Sigmoid colon (tissue), 7 donors: ENCODE data around the gene SHC1. TPM values are rescaled to one million over a fixed set of nuclear protein-coding genes. Genes with fewer than 3 reads are reported as not detected.

Experiments used
- DNase-seq: peaks from one replicate; pipeline ENCODE4 v3.0.0-alpha.2; 2019
- H3K27ac ChIP-seq, 4 donors: fragments of 200-600 bp; sonication (generic); one replicate each; pipeline ENCODE4 v1.5.1; 2016 to 2019; ENCODE audit warnings: mild to moderate bottlenecking in 1 of 4
- H3K27me3 ChIP-seq, 3 donors: fragments of 200-600 bp; sonication (generic); one replicate each; pipeline ENCODE4 v1.5.1; 2019; ENCODE audit warnings: mild to moderate bottlenecking in 1 of 3
- H3K36me3 ChIP-seq, 4 donors: fragments of 200-600 bp; sonication (generic); one replicate each; pipeline ENCODE4 v1.5.1; 2016 to 2019
- H3K4me1 ChIP-seq, 4 donors: fragments of 200-600 bp; sonication (generic); one replicate each; pipeline ENCODE4 v1.5.1; 2017 to 2019
- H3K4me3 ChIP-seq, 4 donors: fragments of 200-600 bp; sonication (generic); one replicate each; pipeline ENCODE4 v1.5.1; 2017 to 2019; ENCODE audit warnings: mild to moderate bottlenecking in 2 of 4, moderate library complexity in 1 of 4
- H3K9me3 ChIP-seq, 4 donors: fragments of 200-600 bp in 3 of 4; sonication (generic) in 3 of 4; one replicate each; pipeline versions ENCODE4 v1.5.1 to v1.6.1; 2013 to 2019
- EP300 ChIP-seq, 4 donors: sonication (generic); formaldehyde crosslinking; IDR thresholded peaks; one replicate each; pipeline ENCODE4 v1.6.1; 2017; ENCODE audit warnings: antibody characterized with exemption in 4 of 4
- POLR2A ChIP-seq, 2 donors: fragments of 450-650 bp; IDR thresholded peaks; one replicate each; pipeline ENCODE4 v1.6.1; 2016; ENCODE audit warnings: antibody characterized with exemption in 2 of 2, mild to moderate bottlenecking in 2 of 2, moderate library complexity in 2 of 2
- POLR2AphosphoS5 ChIP-seq, 4 donors: sonication (generic); formaldehyde crosslinking; IDR thresholded peaks; one replicate each; pipeline ENCODE4 v1.6.1; 2017; ENCODE audit warnings: antibody characterized with exemption in 4 of 4
- WGBS, 2 donors: extraction: QIAGEN DNeasy Blood & Tissue Kit; methylation state at CpG; one replicate each; pipeline ENCODE4 v1.1.7; 2013; 5-methylcytosine and 5-hydroxymethylcytosine counted together
- intact Hi-C: fragments of 100-400 bp; cut with DNase I; formaldehyde crosslinking; loops from one replicate; pipeline ENCODE4 v1.15.1; 2023
- polyA plus RNA-seq, 3 donors: library from polyadenylated mRNA; stranded (reverse); fragments of 200-250 nt; gene quantifications; one replicate each; pipeline ENCODE4 v1.2.3, GENCODE V29; 2013
- total RNA-seq, 4 donors: library from RNA; depleted of rRNA; stranded (reverse); fragments of >200 nt; gene quantifications; one replicate each; pipeline ENCODE4 v1.1.0, GENCODE V29; 2016
- TF ChIP-seq, protein P1 (sequence below), 4 experiments: fragments of 450-650 bp in 3 of 4; fragments of 200-600 bp in 1 of 4; IDR thresholded peaks; one replicate each; pipeline ENCODE4 v1.5.1; 2016 to 2019; ENCODE audit warnings: antibody characterized with exemption in 4 of 4, mild to moderate bottlenecking in 3 of 4, moderate library complexity in 2 of 4
- donor health status: healthy with polysubstance abuse.
- donor health status: Bipolar disorder and iron deficiency.
- donor health status: healthy.

Gene SHC1
- total and polyA plus RNA-seq, 7 donors: 49.2 to 80.4 (median 62.6) TPM

- no peaks in the 10 kb centered on the region for H3K9me3 ChIP-seq
- peak overlapping the region; percentile 64 to 98 (median 97) for H3K27ac ChIP-seq
- no peaks in the 10 kb centered on the region for H3K27me3 ChIP-seq
- WGBS, 2 donors: 69 to 88% methylated on average over 6 of the region's 6 CpGs
- DNase-seq: no peak
- H3K4me3 ChIP-seq: no peak overlapping the region
- peaks cover 0 to 73% (median 56%) of the 10 kb centered on the region in 4 donors for H3K4me1 ChIP-seq
- TF ChIP-seq POLR2AphosphoS5 (IDR thresholded peaks at IDR 0.05) (no peak), EP300 (IDR thresholded peaks at IDR 0.05) (no peak), POLR2A (IDR thresholded peaks at IDR 0.05) (no peak)
- TF ChIP-seq, protein P1, sequence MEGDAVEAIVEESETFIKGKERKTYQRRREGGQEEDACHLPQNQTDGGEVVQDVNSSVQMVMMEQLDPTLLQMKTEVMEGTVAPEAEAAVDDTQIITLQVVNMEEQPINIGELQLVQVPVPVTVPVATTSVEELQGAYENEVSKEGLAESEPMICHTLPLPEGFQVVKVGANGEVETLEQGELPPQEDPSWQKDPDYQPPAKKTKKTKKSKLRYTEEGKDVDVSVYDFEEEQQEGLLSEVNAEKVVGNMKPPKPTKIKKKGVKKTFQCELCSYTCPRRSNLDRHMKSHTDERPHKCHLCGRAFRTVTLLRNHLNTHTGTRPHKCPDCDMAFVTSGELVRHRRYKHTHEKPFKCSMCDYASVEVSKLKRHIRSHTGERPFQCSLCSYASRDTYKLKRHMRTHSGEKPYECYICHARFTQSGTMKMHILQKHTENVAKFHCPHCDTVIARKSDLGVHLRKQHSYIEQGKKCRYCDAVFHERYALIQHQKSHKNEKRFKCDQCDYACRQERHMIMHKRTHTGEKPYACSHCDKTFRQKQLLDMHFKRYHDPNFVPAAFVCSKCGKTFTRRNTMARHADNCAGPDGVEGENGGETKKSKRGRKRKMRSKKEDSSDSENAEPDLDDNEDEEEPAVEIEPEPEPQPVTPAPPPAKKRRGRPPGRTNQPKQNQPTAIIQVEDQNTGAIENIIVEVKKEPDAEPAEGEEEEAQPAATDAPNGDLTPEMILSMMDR (IDR thresholded peaks at IDR 0.05): no peak
- peaks cover 0 to 27% (median 9%) of the 10 kb centered on the region in 4 donors for H3K36me3 ChIP-seq
- intact Hi-C loops: no loop called here
Measured at GRCh38 chr1:155011437-155012025, 41.0 kb upstream of the SHC1 start.

GRCh38 chr1:155011004-155011416 is 40.5 kb upstream of the SHC1 start:
- intact Hi-C loops: no loop called here
- no peaks in the 10 kb centered on the region for H3K27me3 ChIP-seq
- H3K27ac ChIP-seq: peak overlapping the region; percentile 64 to 98 (median 97)
- no peak overlapping the region for H3K4me3 ChIP-seq
- TF ChIP-seq POLR2A (IDR thresholded peaks at IDR 0.05) (no peak), EP300 (IDR thresholded peaks at IDR 0.05) (no peak), POLR2AphosphoS5 (IDR thresholded peaks at IDR 0.05) (no peak)
- TF ChIP-seq, protein P1 (IDR thresholded peaks at IDR 0.05): no peak
- WGBS, 2 donors: 62 to 78% methylated on average over 5 of the region's 5 CpGs
- peaks cover 0 to 76% (median 58%) of the 10 kb centered on the region in 4 donors for H3K4me1 ChIP-seq
- peaks cover 0 to 21% (median 9%) of the 10 kb centered on the region in 4 donors for H3K36me3 ChIP-seq
- H3K9me3 ChIP-seq: no peaks in the 10 kb centered on the region
- DNase-seq: no peak

DNA sequence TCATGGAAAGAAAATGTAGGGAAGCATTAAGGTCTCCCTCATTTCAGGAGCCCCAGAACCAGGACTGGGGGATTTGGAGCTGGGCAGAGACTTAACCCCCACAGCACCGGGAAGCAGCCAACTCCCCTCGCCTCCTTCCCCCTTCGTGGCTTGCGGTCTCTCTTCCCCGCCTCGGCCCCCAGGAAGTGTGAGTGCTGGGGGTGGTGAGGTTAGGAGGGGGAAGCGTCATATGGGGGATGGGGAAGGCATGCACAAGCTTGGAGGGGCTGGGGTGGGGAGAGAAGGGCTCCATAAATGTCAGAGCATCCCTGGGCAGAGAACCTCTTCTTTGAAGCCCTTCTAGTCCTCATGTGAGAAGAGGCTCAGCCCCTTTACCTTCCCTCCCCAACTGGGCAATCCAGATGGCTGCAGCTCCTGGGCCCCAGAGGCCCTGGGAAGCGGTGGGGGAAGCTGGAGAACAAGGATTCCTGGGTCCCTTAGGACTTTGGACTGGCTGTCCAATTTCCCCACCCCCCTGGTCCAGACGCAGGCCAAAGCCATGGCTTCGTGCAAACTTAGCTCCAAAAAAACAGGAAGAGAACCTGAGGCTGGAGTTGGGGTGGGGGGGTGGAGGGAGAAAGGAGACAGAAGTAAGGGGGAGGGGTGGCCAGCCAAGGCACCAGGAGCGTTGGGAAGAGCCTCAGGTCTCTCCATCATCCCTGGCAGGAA is 39.8 kb upstream of the SHC1 start:
- Histone ChIP-seq H3K4me1 (peaks cover 0 to 82% (median 65%) of the 10 kb centered on the region in 4 donors), H3K27ac (peak overlapping the region; percentile 64 to 98 (median 97)), H3K4me3 (no peak overlapping the region), H3K9me3 (no peaks in the 10 kb centered on the region), H3K27me3 (no peaks in the 10 kb centered on the region), H3K36me3 (peaks cover 0 to 15% (median 7%) of the 10 kb centered on the region in 4 donors)
- intact Hi-C loops: no loop called here
- DNase-seq: no peak
- 33 to 40% methylated on average over 11 of the region's 11 CpGs for WGBS, 2 donors
- no peak for TF ChIP-seq POLR2A (IDR thresholded peaks at IDR 0.05)
- TF ChIP-seq POLR2AphosphoS5 (IDR thresholded peaks at IDR 0.05): no peak
- TF ChIP-seq, protein P1 (IDR thresholded peaks at IDR 0.05): no peak
- no peak for TF ChIP-seq EP300 (IDR thresholded peaks at IDR 0.05)

DNA sequence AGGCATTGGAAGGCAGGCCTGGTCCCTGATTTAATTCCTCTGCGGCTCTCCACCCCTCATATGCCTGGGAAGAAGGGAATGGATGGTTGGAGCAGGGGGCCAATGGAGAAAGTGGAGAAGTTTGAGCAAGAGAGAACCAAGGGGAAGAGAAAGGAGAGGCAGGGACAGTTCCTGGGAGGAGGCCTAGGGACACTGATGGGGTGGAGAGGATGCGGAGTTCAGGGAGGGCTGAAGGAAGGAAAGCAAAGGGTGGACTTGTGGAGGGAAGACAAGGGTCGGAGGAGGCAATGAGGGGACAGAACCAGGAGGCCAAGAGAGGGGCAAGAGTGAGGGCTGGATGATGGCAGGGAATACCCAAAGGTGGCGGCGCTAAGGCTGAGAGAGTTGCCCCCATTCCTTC is 39.2 kb upstream of the SHC1 start:
- DNase-seq: no peak
- 84 to 90% methylated on average over 5 of the region's 5 CpGs for WGBS, 2 donors
- H3K4me3 ChIP-seq: no peak overlapping the region
- H3K4me1 ChIP-seq: peaks cover 0 to 88% (median 71%) of the 10 kb centered on the region in 4 donors
- no peaks in the 10 kb centered on the region for H3K27me3 ChIP-seq
- TF ChIP-seq POLR2AphosphoS5 (IDR thresholded peaks at IDR 0.05) (no peak), POLR2A (IDR thresholded peaks at IDR 0.05) (no peak), EP300 (IDR thresholded peaks at IDR 0.05) (no peak)
- TF ChIP-seq, protein P1 (IDR thresholded peaks at IDR 0.05): no peak
- no peaks in the 10 kb centered on the region for H3K9me3 ChIP-seq
- intact Hi-C loops: no loop called here
- H3K27ac ChIP-seq: peak overlapping the region; percentile 29 to 98 (median 97)
- peaks cover 0 to 9% (median 3%) of the 10 kb centered on the region in 4 donors for H3K36me3 ChIP-seq
